HUES64 (cell line): ENCODE measurements around the gene GBX1.
A peak's percentile ranks its signal among the peaks of the same experiment; 100 is the strongest.

Experiments used
- H3K27ac ChIP-seq: 2 replicates; pipeline ENCODE4 v1.7.0; 2013; ENCODE audit warnings: low read depth, low read length, inconsistent platforms
- H3K27me3 ChIP-seq: 2 replicates; pipeline ENCODE4 v1.6.1; 2013; ENCODE audit warnings: mild to moderate bottlenecking, low read length; ENCODE audit not compliant: insufficient read depth
- H3K36me3 ChIP-seq: 2 replicates; pipeline ENCODE4 v1.6.1; 2013; ENCODE audit warnings: mild to moderate bottlenecking, low read length; ENCODE audit not compliant: insufficient read depth
- H3K4me1 ChIP-seq: 2 replicates; pipeline ENCODE4 v1.6.1; 2013; ENCODE audit warnings: mild to moderate bottlenecking, low read length, moderate library complexity; ENCODE audit not compliant: insufficient read depth
- H3K4me3 ChIP-seq: 2 replicates; pipeline ENCODE4 v1.5.1; 2013; ENCODE audit warnings: mild to moderate bottlenecking, low read length, moderate library complexity
- H3K9ac ChIP-seq: 2 replicates; pipeline ENCODE4 v1.6.1; 2013; ENCODE audit warnings: mild to moderate bottlenecking, low read depth, low read length
- H3K9me3 ChIP-seq: 2 replicates; pipeline ENCODE4 v1.6.1; 2013; ENCODE audit warnings: low read depth, low read length; ENCODE audit not compliant: insufficient read depth
- WGBS: fragments of 150-250, 120-280 bp; methylation state at CpG from one replicate; pipeline ENCODE4 v1.1.7; 2013; ENCODE audit warnings: missing lambda C conversion rate; 5-methylcytosine and 5-hydroxymethylcytosine counted together

The GBX1 gene

DNA sequence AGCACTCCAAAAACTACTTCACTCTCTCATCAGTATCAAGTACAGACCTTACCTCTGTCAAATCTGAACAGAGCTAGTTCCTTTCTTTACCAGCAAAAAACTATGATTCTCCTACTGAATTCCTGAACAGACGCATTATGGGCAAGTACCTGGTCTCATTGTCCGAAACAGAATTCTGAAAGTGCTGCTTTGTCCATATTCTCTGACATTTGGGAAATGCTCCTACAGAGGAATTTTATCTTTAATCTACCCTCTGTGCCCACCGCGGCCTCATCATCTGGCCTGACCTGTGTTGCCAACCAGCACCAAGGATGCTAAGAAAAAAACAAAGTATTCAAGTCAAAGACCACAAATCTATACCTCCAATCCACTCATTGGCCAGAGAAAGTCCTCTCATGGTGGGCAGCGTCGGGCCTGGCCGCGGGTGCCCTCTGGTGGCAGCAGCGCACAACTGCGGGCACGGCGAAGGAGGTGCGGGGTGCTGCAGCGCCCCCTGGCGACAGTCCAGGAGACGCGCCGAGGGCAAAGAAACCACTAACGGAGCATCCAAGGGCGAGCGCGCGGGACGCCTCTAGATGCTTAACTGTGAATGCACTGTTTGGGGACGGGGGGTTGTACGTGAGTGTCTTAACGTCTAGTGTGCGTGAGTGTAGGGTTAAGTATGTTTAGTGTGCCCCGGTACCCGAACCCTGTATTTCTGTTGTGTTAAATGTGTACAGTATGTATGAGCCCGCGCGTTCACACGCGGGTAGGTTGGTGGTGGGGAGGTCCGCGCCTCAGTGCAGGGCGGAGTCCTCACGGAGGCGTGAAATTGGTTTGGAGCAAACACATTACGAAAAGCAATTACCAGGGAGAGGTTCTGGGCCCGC is 5.0 kb upstream of the GBX1 start:
- Histone ChIP-seq H3K36me3 (no peaks in the 10 kb centered on the region), H3K9ac (no peak overlapping the region), H3K9me3 (no peaks in the 10 kb centered on the region), H3K4me1 (peaks cover 8% of the 10 kb centered on the region; the same call in 1 of the 2 replicates), H3K27ac (no peak overlapping the region), H3K4me3 (no peak overlapping the region), H3K27me3 (peaks cover 89% of the 10 kb centered on the region)
- 35% methylated on average over 42 of the region's 42 CpGs for WGBS

DNA sequence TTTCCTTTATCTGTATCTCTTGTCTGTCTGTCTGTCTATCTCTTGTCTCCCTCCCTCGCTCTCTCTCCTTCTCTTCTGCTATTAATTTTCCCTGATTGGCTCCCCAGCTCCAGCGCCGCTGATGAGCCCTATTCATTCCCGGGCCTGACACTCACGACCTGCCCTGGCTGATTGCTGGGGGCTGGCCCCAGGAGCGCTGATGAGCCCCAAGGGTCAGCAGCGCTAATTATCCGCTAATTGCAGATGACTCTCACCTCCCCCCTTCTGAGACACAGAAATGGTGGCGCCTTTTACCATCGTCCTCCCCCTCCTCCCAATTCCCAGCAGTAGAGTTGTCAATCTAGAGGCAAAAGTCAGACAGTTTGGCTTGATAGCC is 1.3 kb upstream of the GBX1 start:
- Histone ChIP-seq H3K4me1 (0 out of 2 replicates have a peak, but pooled peaks cover 5% of the 10 kb centered on the region), H3K9ac (no peak overlapping the region), H3K27me3 (peaks cover 97% of the 10 kb centered on the region), H3K36me3 (no peaks in the 10 kb centered on the region), H3K4me3 (no peak overlapping the region), H3K9me3 (no peaks in the 10 kb centered on the region), H3K27ac (no peak overlapping the region)
- 10% methylated on average over 10 of the region's 10 CpGs for WGBS

DNA sequence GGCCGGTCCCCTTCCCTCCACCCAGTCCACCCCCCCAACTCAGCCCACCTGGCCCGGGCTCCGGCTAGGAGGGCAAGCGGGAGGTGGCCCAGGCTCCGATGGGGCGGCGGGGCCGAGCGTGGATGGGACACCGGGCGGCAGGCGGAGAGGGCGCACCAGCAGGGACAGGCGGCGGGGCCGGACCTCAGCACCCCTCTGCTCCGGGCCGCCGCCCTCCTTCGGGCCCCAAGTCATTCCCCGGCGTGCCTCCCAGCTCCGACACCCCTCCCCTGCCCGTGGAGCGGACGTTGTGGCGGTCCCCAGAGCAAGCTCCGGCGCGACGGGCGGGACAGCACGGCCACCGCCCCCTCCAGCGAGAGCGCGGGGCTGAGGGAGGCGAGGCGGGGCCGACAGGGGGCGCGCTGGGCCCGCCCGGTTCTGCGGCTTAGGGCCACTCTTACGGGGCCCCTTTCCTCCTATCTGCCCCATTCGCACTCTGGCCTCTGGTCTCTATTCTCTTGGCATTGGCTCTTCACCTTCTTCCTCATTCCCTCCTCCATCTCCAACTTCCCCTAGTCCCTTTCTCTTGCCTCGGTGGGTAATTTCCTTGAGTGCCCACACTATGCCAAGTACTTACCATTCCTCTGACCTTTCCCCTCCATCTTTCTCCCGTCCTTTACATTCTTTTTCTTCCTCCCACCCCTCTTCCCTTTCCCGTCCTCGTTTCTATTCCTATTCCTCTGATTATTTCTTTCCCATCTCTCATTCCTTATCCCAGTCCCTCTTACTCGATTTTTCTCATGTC is 701 bp upstream of the GBX1 start:
- H3K36me3 ChIP-seq = no peaks in the 10 kb centered on the region
- H3K4me1 ChIP-seq = 0 out of 2 replicates have a peak, but pooled peaks cover 5% of the 10 kb centered on the region
- H3K27me3 ChIP-seq = peaks cover 97% of the 10 kb centered on the region
- 2% methylated on average over 52 of the region's 52 CpGs for WGBS
- H3K27ac ChIP-seq = no peak overlapping the region
- no peak overlapping the region for H3K9ac ChIP-seq
- H3K9me3 ChIP-seq = no peaks in the 10 kb centered on the region
- H3K4me3 ChIP-seq = peak overlapping the region; percentile 59

DNA sequence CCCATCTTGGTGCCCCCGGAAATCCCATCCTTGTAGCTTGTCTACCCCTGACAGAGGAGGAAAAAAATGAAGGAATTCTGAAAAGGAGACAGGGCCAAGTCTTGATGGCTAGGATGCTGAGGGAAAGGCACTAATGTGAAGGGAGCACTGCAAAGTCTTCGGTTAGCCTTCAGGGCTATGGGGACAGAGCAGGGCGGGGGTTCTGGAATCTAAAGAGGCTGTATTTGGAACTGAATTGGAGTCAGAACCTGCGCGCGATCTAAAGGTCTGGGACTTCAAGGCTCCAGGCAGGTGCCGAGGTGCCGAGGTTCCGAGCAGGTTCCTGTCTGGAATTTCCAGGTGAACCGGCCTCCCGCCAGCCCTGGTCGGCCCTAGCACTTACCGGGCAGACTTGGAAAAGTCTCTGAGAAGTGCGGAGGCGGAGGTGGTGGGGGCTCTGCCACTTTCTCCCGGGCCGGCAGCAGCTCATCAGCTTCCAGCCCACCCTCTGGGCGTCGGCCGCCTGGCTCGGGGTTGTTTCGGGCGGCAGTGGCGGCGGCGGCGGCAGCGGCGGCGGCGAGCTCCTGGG is 781 bp downstream of the GBX1 start:
- 5% methylated on average over 31 of the region's 31 CpGs for WGBS

DNA sequence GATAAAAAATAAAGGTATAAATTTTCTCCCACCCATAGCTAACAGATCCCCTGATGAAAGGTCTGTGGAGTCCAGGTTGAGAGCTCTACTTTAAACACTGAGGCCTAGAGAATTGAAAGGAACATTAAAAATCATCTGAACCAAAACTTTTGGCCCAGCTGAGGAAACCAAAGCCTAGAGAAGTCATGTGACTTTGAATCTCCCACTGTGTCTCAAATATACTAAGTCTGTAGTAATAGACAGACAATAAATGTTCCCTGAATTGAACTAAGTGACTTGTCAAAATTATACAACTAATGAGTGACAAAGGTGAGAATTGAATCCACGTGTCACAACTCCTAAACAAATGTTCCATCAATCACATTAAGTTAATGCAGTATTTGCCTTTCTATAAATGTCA is 5.7 kb downstream of the GBX1 start:
- peaks cover 95% of the 10 kb centered on the region for H3K27me3 ChIP-seq
- H3K9me3 ChIP-seq = no peaks in the 10 kb centered on the region
- 86% methylated on average over 1 of the region's 1 CpG for WGBS
- H3K9ac ChIP-seq = no peak overlapping the region
- no peak overlapping the region for H3K4me3 ChIP-seq
- H3K36me3 ChIP-seq = no peaks in the 10 kb centered on the region
- no peak overlapping the region for H3K27ac ChIP-seq
- H3K4me1 ChIP-seq = no peaks in the 10 kb centered on the region

More for the DNA sequence above, 781 bp downstream of the GBX1 start:
- Histone ChIP-seq H3K9me3 (no peaks in the 10 kb centered on the region), H3K27me3 (peaks cover 99% of the 10 kb centered on the region), H3K27ac (no peak overlapping the region), H3K9ac (no peak overlapping the region), H3K4me3 (peak overlapping the region; percentile 59), H3K36me3 (no peaks in the 10 kb centered on the region), H3K4me1 (0 out of 2 replicates have a peak, but pooled peaks cover 5% of the 10 kb centered on the region)

DNA sequence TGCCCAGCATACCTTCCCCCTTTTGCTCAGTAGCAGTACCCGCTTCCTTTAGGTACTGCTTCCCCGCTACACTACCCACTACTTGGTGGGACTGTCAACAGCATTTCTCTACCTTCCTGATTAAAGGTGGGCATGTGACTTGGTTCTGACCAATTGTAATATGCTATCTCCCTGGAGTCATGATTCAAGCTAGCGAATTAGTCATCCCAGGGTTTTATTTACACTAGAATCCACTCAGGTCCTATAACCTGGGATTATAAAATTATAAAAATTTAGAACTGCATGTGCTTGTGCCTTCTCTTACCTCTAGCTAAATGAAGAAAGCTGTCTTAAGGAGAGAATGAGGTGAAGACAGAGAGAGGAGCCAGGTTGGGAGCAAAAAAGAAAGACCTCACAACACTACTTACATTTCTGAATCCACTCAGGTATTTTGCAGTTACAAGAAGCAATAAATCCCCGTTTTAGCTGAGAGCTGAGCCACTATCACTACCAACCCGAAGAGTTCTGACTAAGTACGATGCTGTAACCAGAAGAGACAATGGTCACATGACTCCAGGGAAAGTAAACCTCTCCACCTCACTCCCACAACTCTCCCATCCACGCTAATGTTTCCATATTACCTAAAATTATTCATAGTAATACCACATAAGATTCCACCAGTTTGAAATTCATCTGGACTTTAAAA is 9.7 kb downstream of the GBX1 start:
- Histone ChIP-seq H3K36me3 (no peaks in the 10 kb centered on the region), H3K27me3 (peaks cover 55% of the 10 kb centered on the region), H3K27ac (no peak overlapping the region), H3K4me1 (no peaks in the 10 kb centered on the region), H3K4me3 (no peak overlapping the region), H3K9me3 (no peaks in the 10 kb centered on the region), H3K9ac (no peak overlapping the region)
- 80% methylated on average over 7 of the region's 7 CpGs for whole genome bisulfite sequencing

DNA sequence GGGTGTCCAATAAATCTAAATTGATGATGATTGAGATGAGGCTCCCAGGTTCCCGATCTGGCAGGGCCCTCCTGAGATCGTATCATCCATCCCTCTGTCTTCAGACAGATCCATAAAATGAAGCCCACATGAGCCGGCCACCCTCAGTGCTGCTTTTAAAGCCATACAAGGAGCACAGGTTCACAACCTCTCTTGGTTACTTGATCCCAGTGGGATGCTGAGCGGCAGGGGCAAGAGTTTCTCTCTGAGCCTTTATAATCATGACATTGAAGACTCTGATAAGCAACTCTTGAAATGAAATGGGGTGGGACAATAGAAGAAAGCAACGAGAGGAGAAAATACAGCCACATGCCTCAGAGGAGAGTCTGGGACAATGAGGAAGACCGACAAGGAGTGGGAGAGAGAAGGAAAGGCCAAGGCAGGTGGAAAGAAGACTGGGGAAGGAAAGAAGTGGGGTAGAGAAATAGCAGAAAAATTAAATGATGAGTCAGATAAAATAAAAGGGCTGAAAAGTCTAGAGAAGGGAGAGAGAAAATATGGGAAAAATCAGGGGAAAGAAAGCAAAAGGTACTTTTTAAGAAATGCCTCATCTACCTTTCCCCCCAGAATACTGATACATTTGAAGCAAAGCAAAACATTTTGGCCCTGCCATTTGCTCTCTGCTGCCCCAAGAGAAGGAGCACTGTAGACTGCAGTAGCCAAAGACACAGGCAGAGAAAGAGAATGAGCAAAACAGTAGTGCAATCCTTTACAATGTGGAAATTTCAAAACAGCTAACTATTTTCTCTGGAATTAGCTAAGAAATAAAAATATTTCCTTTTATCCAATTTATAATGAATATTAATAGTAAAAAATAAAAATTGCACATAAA is 14.6 kb downstream of the GBX1 start:
- Histone ChIP-seq H3K27ac (no peak overlapping the region), H3K4me1 (no peaks in the 10 kb centered on the region), H3K4me3 (no peak overlapping the region), H3K36me3 (no peaks in the 10 kb centered on the region), H3K9me3 (no peaks in the 10 kb centered on the region), H3K9ac (no peak overlapping the region), H3K27me3 (peaks cover 22% of the 10 kb centered on the region)
- WGBS = 74% methylated on average over 6 of the region's 6 CpGs

DNA sequence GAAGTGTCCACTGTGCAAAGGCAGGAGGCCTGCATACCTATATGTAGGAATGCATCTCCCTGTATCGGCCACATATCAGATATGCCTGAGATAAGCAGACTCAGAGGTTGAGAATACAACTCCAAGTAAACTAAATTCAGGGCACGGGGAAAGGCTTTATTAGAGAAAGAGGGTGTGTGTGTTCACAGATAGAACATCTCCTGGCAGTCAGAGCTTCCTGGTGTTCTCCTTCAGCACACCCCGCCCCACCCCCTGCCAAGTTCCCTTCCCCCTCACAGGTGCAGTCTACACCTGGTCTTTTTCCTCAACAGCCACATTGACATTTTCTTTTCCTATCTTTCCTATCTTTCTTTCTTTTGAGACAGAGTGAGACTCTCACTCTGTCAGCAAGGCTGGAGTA is 17.1 kb downstream of the GBX1 start:
- Histone ChIP-seq H3K9ac (no peak overlapping the region), H3K4me3 (no peak overlapping the region), H3K27ac (no peak overlapping the region), H3K36me3 (no peaks in the 10 kb centered on the region), H3K9me3 (no peaks in the 10 kb centered on the region), H3K4me1 (no peaks in the 10 kb centered on the region), H3K27me3 (peaks cover 15% of the 10 kb centered on the region)
- WGBS = 91% methylated on average over 3 of the region's 3 CpGs

DNA sequence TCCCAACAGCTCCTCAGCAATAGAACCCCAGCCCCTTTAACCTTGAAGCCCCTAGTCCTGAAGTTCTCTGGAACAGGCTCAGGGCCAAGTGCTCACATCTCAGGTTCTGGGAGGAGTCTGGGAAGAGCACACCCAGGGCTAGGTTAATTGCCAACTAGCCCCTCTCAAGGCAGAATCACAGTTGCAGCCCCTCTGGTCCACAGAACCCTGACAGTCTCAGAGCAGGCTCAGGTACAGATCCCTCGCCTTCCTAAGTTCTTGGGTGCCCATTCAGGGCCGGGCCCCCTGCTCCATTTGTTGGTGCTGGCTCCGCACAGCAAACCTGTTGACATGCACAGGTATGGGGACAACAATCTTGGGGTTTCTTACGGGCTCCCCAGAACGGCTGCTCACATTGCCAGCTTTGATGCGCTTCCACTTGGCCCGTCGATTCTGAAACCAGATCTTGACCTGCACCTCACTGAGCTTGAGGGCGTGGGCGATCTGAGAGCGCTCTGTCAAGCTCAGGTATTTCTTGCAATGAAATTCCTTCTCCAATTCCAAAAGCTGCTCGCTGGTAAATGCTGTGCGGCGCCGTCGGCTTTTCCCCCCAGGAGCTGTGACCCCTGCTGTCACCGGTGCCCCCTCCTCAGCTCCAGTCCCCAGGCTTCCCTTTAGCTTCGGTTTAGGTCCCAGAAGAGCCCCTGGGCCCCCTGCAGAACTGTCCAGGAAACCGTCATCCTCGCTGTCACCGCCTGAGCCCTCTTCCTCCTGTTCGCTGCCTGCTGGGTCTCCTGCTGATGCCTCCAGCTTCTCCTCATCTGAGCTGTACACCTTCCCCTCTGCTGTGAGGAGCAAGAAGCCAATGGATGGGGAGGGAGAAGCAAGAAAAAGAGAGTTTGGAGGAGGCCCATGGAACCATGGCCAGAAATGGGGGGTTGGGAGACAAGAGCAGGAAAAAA is 18.9 kb downstream of the GBX1 start:
- WGBS = 87% methylated on average over 22 of the region's 22 CpGs
- Histone ChIP-seq H3K9ac (no peak overlapping the region), H3K4me1 (no peaks in the 10 kb centered on the region)

More for the DNA sequence above, 18.9 kb downstream of the GBX1 start:
- Histone ChIP-seq H3K36me3 (peaks cover 8% of the 10 kb centered on the region), H3K27ac (no peak overlapping the region), H3K9me3 (no peaks in the 10 kb centered on the region), H3K4me3 (no peak overlapping the region), H3K27me3 (peaks cover 15% of the 10 kb centered on the region)
